Glutamatergic neuron (in vitro differentiated cells): Measurements from ENCODE around the gene PLPP4. TPM values are rescaled to one million over a fixed set of nuclear protein-coding genes. Genes with fewer than 3 reads are reported as not detected.

Experiments used
- DNase-seq: peaks from one replicate; pipeline ENCODE4 v3.0.0; 2022
- H3K27ac Mint-ChIP-seq: one replicate; pipeline ENCODE4 v1.8.0; 2020; ENCODE audit warnings: mild to moderate bottlenecking, mixed read lengths, inconsistent platforms; ENCODE audit not compliant: unreplicated experiment
- H3K27me3 Mint-ChIP-seq: one replicate; pipeline ENCODE4 v1.8.0; 2020; ENCODE audit warnings: mild to moderate bottlenecking, moderate library complexity, mixed read lengths, inconsistent platforms; ENCODE audit not compliant: unreplicated experiment
- H3K36me3 Mint-ChIP-seq: one replicate; pipeline ENCODE4 v1.8.0; 2020; ENCODE audit warnings: mild to moderate bottlenecking, mixed read lengths, inconsistent platforms; ENCODE audit not compliant: unreplicated experiment
- H3K4me1 Mint-ChIP-seq: one replicate; pipeline ENCODE4 v1.8.0; 2020; ENCODE audit warnings: mild to moderate bottlenecking, low read depth, mixed read lengths, inconsistent platforms; ENCODE audit not compliant: unreplicated experiment
- H3K4me3 Mint-ChIP-seq: one replicate; pipeline ENCODE4 v1.8.0; 2020; ENCODE audit warnings: mild to moderate bottlenecking, mixed read lengths, inconsistent platforms; ENCODE audit not compliant: unreplicated experiment
- H3K9me3 Mint-ChIP-seq: one replicate; pipeline ENCODE4 v1.8.0; 2020; ENCODE audit warnings: mild to moderate bottlenecking, moderate library complexity, mixed read lengths, inconsistent platforms; ENCODE audit not compliant: unreplicated experiment
- CTCF ChIP-seq: fragments of 200-600 bp; sonication (generic); IDR thresholded peaks from one replicate; pipeline ENCODE4 v1.5.0; 2021; ENCODE audit not compliant: partially characterized antibody, unreplicated experiment
- total RNA-seq: library from RNA; stranded (reverse); fragmentation: NEBNext Ultra II Directional; extraction: Animal tissue kit (Norgen Biotek cat#: 25700); gene quantifications from one replicate; pipeline ENCODE4 v1.2.1, GENCODE V29; 2021; ENCODE audit not compliant: unreplicated experiment

Gene PLPP4
- total RNA-seq, 1 donor from 2014 or later, result 2.6 TPM

GRCh38 chr10:120477021-120477742 is 20.2 kb downstream of the PLPP4 start:
- no peak for TF ChIP-seq CTCF
- Mint-ChIP-seq H3K9me3 (peaks cover 4% of the 10 kb centered on the region), H3K4me3 (no peak overlapping the region), H3K27me3 (peaks cover 3% of the 10 kb centered on the region), H3K4me1 (peaks cover 27% of the 10 kb centered on the region), H3K36me3 (peaks cover 11% of the 10 kb centered on the region), H3K27ac (no peak overlapping the region)
- no peak for DNase-seq

GRCh38 chr10:120477743-120478141 is 20.7 kb downstream of the PLPP4 start:
- Mint-ChIP-seq H3K4me3 (no peak overlapping the region), H3K27ac (no peak overlapping the region), H3K27me3 (peaks cover 6% of the 10 kb centered on the region)

GRCh38 chr10:120478386-120478785 is 21.4 kb downstream of the PLPP4 start:
- peaks cover 4% of the 10 kb centered on the region for H3K9me3 Mint-ChIP-seq
- no peak overlapping the region for H3K4me3 Mint-ChIP-seq
- H3K27me3 Mint-ChIP-seq, result peaks cover 6% of the 10 kb centered on the region
- H3K27ac Mint-ChIP-seq, result no peak overlapping the region
- no peak for DNase-seq
- H3K4me1 Mint-ChIP-seq, result peaks cover 27% of the 10 kb centered on the region
- TF ChIP-seq CTCF, result no peak
- H3K36me3 Mint-ChIP-seq, result peaks cover 8% of the 10 kb centered on the region

More at GRCh38 chr10:120477743-120478141, 20.7 kb downstream of the PLPP4 start:
- Mint-ChIP-seq H3K36me3 (peaks cover 8% of the 10 kb centered on the region), H3K4me1 (peaks cover 27% of the 10 kb centered on the region), H3K9me3 (peaks cover 4% of the 10 kb centered on the region)
- no peak for DNase-seq
- TF ChIP-seq CTCF, result no peak

GRCh38 chr10:120479506-120479905 is 22.5 kb downstream of the PLPP4 start:
- Mint-ChIP-seq H3K27ac (no peak overlapping the region), H3K4me3 (no peak overlapping the region), H3K36me3 (peaks cover 8% of the 10 kb centered on the region), H3K9me3 (peaks cover 4% of the 10 kb centered on the region), H3K4me1 (peaks cover 23% of the 10 kb centered on the region), H3K27me3 (peaks cover 6% of the 10 kb centered on the region)
- no peak for DNase-seq
- no peak for TF ChIP-seq CTCF

- Mint-ChIP-seq H3K27ac (no peak overlapping the region), H3K9me3 (peaks cover 4% of the 10 kb centered on the region), H3K4me3 (no peak overlapping the region), H3K4me1 (peaks cover 20% of the 10 kb centered on the region), H3K36me3 (peaks cover 8% of the 10 kb centered on the region), H3K27me3 (peaks cover 6% of the 10 kb centered on the region)
- no peak for TF ChIP-seq CTCF
- DNase-seq, result no peak
Observed at GRCh38 chr10:120480065-120480600, 23.1 kb downstream of the PLPP4 start.
